Endothelial cell of umbilical vein (primary cell): ENCODE measurements around the gene ACTN3. TPM values are rescaled to one million over a fixed set of nuclear protein-coding genes. Genes with fewer than 3 reads are reported as not detected.

Experiments used
- BruUV-seq: library from RNA; stranded (reverse); fragments of 400-500 nt; replicated peaks from 2 replicates; lab custom pipeline; 2021; lab: Mats Ljungman, UMichigan
- CTCF ChIA-PET: fragments of 300-600, 350-600 bp; sonication (Branson Sonifier 250); formaldehyde crosslinking; loops from one replicate; lab custom pipeline; 2021; ENCODE audit warnings: antibody characterized with exemption, inconsistent platforms; lab: Charles Lee
- POLR2A ChIA-PET: fragments of 300-600, 350-600 bp; sonication (Branson Sonifier 250); formaldehyde crosslinking; loops from one replicate; lab custom pipeline; 2021; ENCODE audit warnings: antibody characterized with exemption, inconsistent platforms; lab: Charles Lee
- DNase-seq: peaks from one replicate; pipeline ENCODE4 v3.0.0-alpha.2; 2011; ENCODE audit warnings: low read depth, low spot score
- FAIRE-seq: peaks from 2 replicates; lab custom pipeline; 2011; peaks lifted over from hg19 to GRCh38; lab: Jason Lieb, UNC
- H2AFZ ChIP-seq: 2 replicates; pipeline ENCODE4 v1.6.0; 2012; ENCODE audit warnings: low read depth, low read length, control low read depth, inconsistent platforms
- H3K27ac ChIP-seq: 2 replicates; pipeline ENCODE4 v1.5.1; 2011; ENCODE audit warnings: low read depth, mild to moderate bottlenecking, control low read depth, low read length, moderate library complexity; ENCODE audit not compliant: insufficient read depth
- H3K27me3 ChIP-seq, 2 experiments: 2 replicates each; pipeline versions ENCODE4 v1.6.0 to v1.6.1; 2011; ENCODE audit warnings: low read length in 2 of 2, mixed read lengths in 1 of 2; ENCODE audit not compliant: control insufficient read depth in 2 of 2, insufficient read depth in 2 of 2
- H3K36me3 ChIP-seq, 2 experiments: 2 replicates in 1 of 2; 3 replicates in 1 of 2; pipeline ENCODE4 v1.5.1; 2011; ENCODE audit warnings: low read length in 2 of 2, mild to moderate bottlenecking in 1 of 2, moderate library complexity in 1 of 2; ENCODE audit not compliant: control insufficient read depth in 2 of 2, insufficient read depth in 2 of 2; ENCODE audit errors: extremely low read depth in 1 of 2
- H3K4me1 ChIP-seq: 3 replicates; pipeline ENCODE4 v1.5.1; 2011; ENCODE audit warnings: mild to moderate bottlenecking, low read length; ENCODE audit not compliant: control insufficient read depth, insufficient read depth; ENCODE audit errors: extremely low read depth
- H3K4me2 ChIP-seq: 2 replicates; pipeline ENCODE4 v1.6.1; 2011; ENCODE audit warnings: low read length, control low read depth, mixed read lengths; ENCODE audit not compliant: insufficient read depth
- H3K4me3 ChIP-seq, 3 experiments: fragments of 200-600 bp in 1 of 3; sonication (generic), shearing (Covaris generic) in 1 of 3; replicated peaks in 1 of 3; 2 replicates each; pipeline ENCODE4 v1.5.1; 2011 to 2016; ENCODE audit warnings: control low read depth in 3 of 3, low read length in 3 of 3, mild to moderate bottlenecking in 2 of 3, inconsistent platforms in 1 of 3, low read depth in 1 of 3, moderate library complexity in 1 of 3; ENCODE audit not compliant: insufficient read depth in 1 of 3
- H3K79me2 ChIP-seq: 2 replicates; pipeline ENCODE4 v1.6.0; 2012; ENCODE audit warnings: low read length, inconsistent platforms; ENCODE audit not compliant: control insufficient read depth, insufficient read depth
- H3K9ac ChIP-seq: replicated peaks from 2 replicates; pipeline ENCODE3; 2011; ENCODE audit warnings: low read length, control low read depth; ENCODE audit not compliant: insufficient read depth; ENCODE audit errors: extremely low read depth
- H3K9me1 ChIP-seq: replicated peaks from 3 replicates; pipeline ENCODE4 v1.6.0; 2011; ENCODE audit warnings: mild to moderate bottlenecking, low read length; ENCODE audit not compliant: control insufficient read depth, insufficient read depth; ENCODE audit errors: extremely low read depth
- H3K9me3 ChIP-seq: replicated peaks from 2 replicates; pipeline ENCODE4 v1.5.1; 2012; ENCODE audit warnings: low read length, inconsistent platforms; ENCODE audit not compliant: control insufficient read depth, insufficient read depth
- H4K20me1 ChIP-seq: replicated peaks from 2 replicates; pipeline ENCODE3; 2011; ENCODE audit warnings: mild to moderate bottlenecking, low read length; ENCODE audit not compliant: control insufficient read depth, insufficient read depth; ENCODE audit errors: extremely low read depth
- EZH2 ChIP-seq: IDR thresholded peaks from 2 replicates; pipeline ENCODE4 v1.6.1; 2012; ENCODE audit warnings: borderline replicate concordance, low read depth, mild to moderate bottlenecking, moderate library complexity, low read length, inconsistent platforms; ENCODE audit not compliant: severe bottlenecking
- GATA2 ChIP-seq: IDR thresholded peaks from 2 replicates; pipeline ENCODE4 v1.7.0; 2011; ENCODE audit warnings: low read depth, mild to moderate bottlenecking, moderate library complexity, mixed read lengths, low read length; ENCODE audit not compliant: insufficient read length, insufficient read depth
- POLR2A ChIP-seq: IDR thresholded peaks from 2 replicates; pipeline ENCODE4 v1.6.1; 2012; ENCODE audit warnings: low read depth, mild to moderate bottlenecking, control low read depth, low read length
- POLR2AphosphoS5 ChIP-seq: IDR thresholded peaks from 2 replicates; pipeline ENCODE4 v1.6.1; 2012; ENCODE audit warnings: low read depth, mild to moderate bottlenecking, control low read depth, low read length, moderate library complexity; ENCODE audit not compliant: insufficient read depth
- dilution Hi-C: fragments of 300-500 bp; cut with MboI; formaldehyde crosslinking; loops from one replicate; pipeline ENCODE4 v1.15.0; 2019; ENCODE audit warnings: low sequenced_read_pairs; ENCODE audit not compliant: extremely low pct_ligation_motif_present
- intact Hi-C: fragments of 100-400 bp; cut with micrococcal nuclease; formaldehyde crosslinking; loops from one replicate; pipeline ENCODE4 v1.10.0; 2022
- polyA plus RNA-seq, 4 experiments: library from polyadenylated mRNA; depleted of rRNA in 3 of 4; stranded (reverse) in 3 of 4; unstranded in 1 of 4; fragments of >200 nt; gene quantifications; 2 replicates each; pipeline versions ENCODE4 v1.2.1 to v1.2.3, GENCODE V29; 2011 to 2012; ENCODE audit warnings: missing spikeins in 1 of 4
- total RNA-seq: library from RNA; stranded (reverse); gene quantifications from 2 replicates; pipeline ENCODE4 v1.2.3, GENCODE V29; 2021

The ACTN3 gene
- total and polyA plus RNA-seq, 2 donors (not counting 3 experiments of a cell fraction or from before 2014, with no cell fraction given): 0.17 to 0.18 TPM

DNA sequence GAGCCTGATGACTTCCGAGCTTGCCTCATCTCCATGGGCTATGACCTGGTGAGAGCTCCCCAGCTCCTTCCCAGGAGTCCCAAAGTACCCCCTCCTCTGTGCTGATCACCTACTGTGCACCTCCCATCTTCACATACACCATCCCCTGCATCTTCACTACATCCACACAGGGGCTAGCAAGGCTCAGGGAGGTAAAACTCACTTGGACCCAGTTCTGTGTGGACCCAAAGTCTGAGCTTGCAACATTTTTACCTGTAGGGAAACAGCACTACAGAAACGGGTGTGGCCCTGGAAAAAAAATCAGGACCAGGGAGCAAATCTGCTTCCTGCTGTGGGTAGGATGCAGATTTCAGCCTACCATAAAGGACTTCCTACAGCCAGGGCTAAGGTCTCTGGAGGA lies 15.6 kb downstream of the ACTN3 start:
- intact Hi-C loops: no loop called here
- FAIRE-seq: no peak
- dilution Hi-C loops: no loop called here

DNA sequence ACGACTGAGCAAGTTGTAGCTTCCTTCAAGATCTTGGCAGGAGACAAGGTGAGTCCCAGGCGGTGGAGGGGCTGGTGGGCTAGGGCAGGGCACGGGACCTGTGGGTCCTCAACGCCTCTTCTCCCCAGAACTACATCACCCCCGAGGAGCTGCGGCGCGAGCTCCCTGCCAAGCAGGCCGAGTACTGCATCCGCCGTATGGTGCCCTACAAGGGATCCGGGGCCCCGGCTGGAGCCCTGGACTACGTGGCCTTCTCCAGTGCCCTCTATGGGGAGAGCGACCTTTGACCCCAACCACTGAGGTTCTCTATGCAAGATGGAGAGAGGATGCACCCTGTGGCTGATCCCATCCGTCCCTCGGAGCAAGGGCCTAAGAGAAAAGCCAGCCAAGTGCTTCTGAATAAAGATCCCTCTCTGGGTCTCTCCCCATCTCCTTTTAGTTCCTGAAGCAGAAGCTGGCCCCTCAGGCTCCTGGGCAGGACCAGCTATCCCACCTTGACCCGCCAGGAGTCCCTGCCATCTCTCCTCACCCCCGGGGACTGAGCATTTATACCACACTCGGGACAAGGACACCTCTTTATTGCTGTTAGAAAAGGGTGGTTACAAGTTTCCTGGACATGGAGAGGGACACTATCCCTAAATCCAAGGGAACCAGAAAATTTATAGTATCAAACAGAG lies 16.3 kb downstream of the ACTN3 start:
- Histone ChIP-seq H4K20me1 (no peaks in the 10 kb centered on the region), H3K9me3 (no peaks in the 10 kb centered on the region), H3K27me3 (peaks cover 5% of the 10 kb centered on the region in 2 experiments), H3K79me2 (no peaks in the 10 kb centered on the region), H3K4me3 (no peak overlapping the region), H3K9me1 (no peaks in the 10 kb centered on the region), H3K4me2 (no peak overlapping the region), H3K36me3 (no peaks in the 10 kb centered on the region), H3K27ac (no peak overlapping the region), H3K4me1 (peaks cover 2% of the 10 kb centered on the region), H2AFZ (no peak overlapping the region), H3K9ac (no peak overlapping the region)
- POLR2A ChIA-PET: no interaction called here
- CTCF ChIA-PET: interaction anchor here (1.1 to 2.7 kb wide), 4 partner anchors 15 to 115 kb away, joined by 3 to 13 read pairs (median 6); partner anchors contain the start of genes CCDC87, CCS, RBM4 and RBM4B
- dilution Hi-C loops: no loop called here
- FAIRE-seq (no peak), DNase-seq (no peak)
- intact Hi-C loops: no loop called here
- no peak for TF ChIP-seq GATA2
- BruUV-seq: no TSS peak

More for the DNA sequence above, 15.6 kb downstream of the ACTN3 start:
- no peak overlapping the region for H2AFZ ChIP-seq
- no peaks in the 10 kb centered on the region for H4K20me1 ChIP-seq
- no TSS peak for BruUV-seq
- no peak overlapping the region for H3K4me3 ChIP-seq
- H3K9ac ChIP-seq: no peak overlapping the region
- no peaks in the 10 kb centered on the region for H3K79me2 ChIP-seq
- no peaks in the 10 kb centered on the region for H3K36me3 ChIP-seq
- H3K9me1 ChIP-seq: no peaks in the 10 kb centered on the region
- H3K9me3 ChIP-seq: no peaks in the 10 kb centered on the region
- no peak for DNase-seq
- H3K4me2 ChIP-seq: no peak overlapping the region
- ChIA-PET POLR2A (no interaction called here), CTCF (interaction anchor here (1.1 to 2.7 kb wide), 4 partner anchors 16 to 116 kb away, joined by 3 to 13 read pairs (median 6); partner anchors contain the start of genes CCDC87, CCS, RBM4 and RBM4B)
- TF ChIP-seq GATA2: no peak
- TF ChIP-seq POLR2A: no peak
- no peak for TF ChIP-seq POLR2AphosphoS5
- no peak for TF ChIP-seq EZH2
- no peak overlapping the region for H3K27ac ChIP-seq
- no peaks in the 10 kb centered on the region for H3K4me1 ChIP-seq
- peaks cover 5 to 6% of the 10 kb centered on the region in 2 experiments for H3K27me3 ChIP-seq
